IMR-90 (cell line): Measurements from ENCODE around the gene PRKCE. TPM values are rescaled to one million over a fixed set of nuclear protein-coding genes. Genes with fewer than 3 reads are reported as not detected.

Source experiments
- ATAC-seq: fragments of 200-7000 bp; cut with Tn5 transposase; 2 replicates; pipeline ENCODE4 v1.9.1; 2020; ENCODE audit warnings: low read depth, mild to moderate bottlenecking, moderate library complexity
- BruUV-seq: library from RNA; stranded (reverse); fragments of 400-500 nt; replicated peaks from 2 replicates; lab custom pipeline; 2021; lab: Mats Ljungman, UMichigan
- CTCF ChIA-PET: fragments of 300-600 bp; formaldehyde crosslinking; extraction: SDS; loops from one replicate; lab custom pipeline; 2021; ENCODE audit warnings: antibody characterized with exemption; lab: Yijun Ruan, JAX
- POLR2A ChIA-PET: fragments of 300-600 bp; sonication (Branson Sonifier 250); formaldehyde crosslinking; loops from one replicate; lab custom pipeline; 2022; ENCODE audit warnings: antibody characterized with exemption; ENCODE audit not compliant: unreplicated experiment; lab: Charles Lee
- DNase-seq: peaks from one replicate; pipeline ENCODE4 v3.0.0; 2013
- H2AFZ ChIP-seq: replicated peaks from 2 replicates; pipeline ENCODE3; 2013; ENCODE audit warnings: low read length, mild to moderate bottlenecking; ENCODE audit not compliant: poor library complexity
- H2AK5ac ChIP-seq: 2 replicates; pipeline ENCODE4 v1.6.1; 2013; ENCODE audit warnings: low read depth, low read length, inconsistent platforms
- H2AK9ac ChIP-seq: replicated peaks from 2 replicates; pipeline ENCODE3; 2013; ENCODE audit warnings: mild to moderate bottlenecking, low read depth, low read length, moderate library complexity; ENCODE audit not compliant: poor library complexity
- H2BK120ac ChIP-seq: 2 replicates; pipeline ENCODE4 v1.6.1; 2013; ENCODE audit warnings: low read depth, low read length, inconsistent platforms
- H2BK15ac ChIP-seq: 3 replicates; pipeline ENCODE4 v1.6.1; 2013; ENCODE audit warnings: low read depth, low read length, inconsistent platforms
- H2BK20ac ChIP-seq: 2 replicates; pipeline ENCODE4 v1.6.1; 2013; ENCODE audit warnings: low read depth, mild to moderate bottlenecking, inconsistent platforms, low read length, moderate library complexity
- H2BK5ac ChIP-seq: 2 replicates; pipeline ENCODE4 v1.6.1; 2013; ENCODE audit warnings: mild to moderate bottlenecking, low read depth, low read length, inconsistent platforms; ENCODE audit not compliant: poor library complexity, severe bottlenecking
- H3K14ac ChIP-seq: replicated peaks from 2 replicates; pipeline ENCODE4 v1.6.1; 2013; ENCODE audit warnings: low read depth, low read length, inconsistent platforms
- H3K18ac ChIP-seq: 2 replicates; pipeline ENCODE4 v1.6.1; 2013; ENCODE audit warnings: low read depth, low read length, control low read depth
- H3K23ac ChIP-seq: 2 replicates; pipeline ENCODE4 v1.6.1; 2013; ENCODE audit warnings: low read depth, low read length, inconsistent platforms
- H3K27ac ChIP-seq: 2 replicates; pipeline ENCODE4 v1.5.1; 2013; ENCODE audit warnings: mild to moderate bottlenecking, control low read depth, low read length; ENCODE audit not compliant: insufficient read depth
- H3K27me3 ChIP-seq: 2 replicates; pipeline ENCODE4 v1.6.1; 2013; ENCODE audit warnings: low read length; ENCODE audit not compliant: control insufficient read depth, insufficient read depth
- H3K36me3 ChIP-seq: 2 replicates; pipeline ENCODE4 v1.6.1; 2013; ENCODE audit warnings: low read length, mixed read lengths; ENCODE audit not compliant: control insufficient read depth, insufficient read depth
- H3K4ac ChIP-seq: 2 replicates; pipeline ENCODE4 v1.6.1; 2013; ENCODE audit warnings: low read depth, low read length, inconsistent platforms
- H3K4me1 ChIP-seq: 2 replicates; pipeline ENCODE4 v1.6.1; 2013; ENCODE audit warnings: low read length, mixed read lengths; ENCODE audit not compliant: control insufficient read depth, insufficient read depth
- H3K4me2 ChIP-seq: 2 replicates; pipeline ENCODE4 v1.6.1; 2013; ENCODE audit warnings: low read depth, mild to moderate bottlenecking, control low read depth, low read length, moderate library complexity
- H3K4me3 ChIP-seq: 2 replicates; pipeline ENCODE4 v1.5.1; 2013; ENCODE audit warnings: low read depth, mild to moderate bottlenecking, control low read depth, low read length, moderate library complexity; ENCODE audit not compliant: insufficient read depth
- H3K56ac ChIP-seq: 2 replicates; pipeline ENCODE4 v1.6.1; 2013; ENCODE audit warnings: low read length, inconsistent platforms; ENCODE audit not compliant: insufficient read depth; ENCODE audit errors: extremely low read depth
- H3K79me1 ChIP-seq, 2 experiments: 2 replicates each; pipeline ENCODE4 v1.6.1; 2013; ENCODE audit warnings: low read length in 2 of 2, inconsistent platforms in 1 of 2, low read depth in 1 of 2
- H3K9ac ChIP-seq: 2 replicates; pipeline ENCODE4 v1.6.1; 2013; ENCODE audit warnings: low read depth, low read length, control low read depth
- H3K9me1 ChIP-seq: 2 replicates; pipeline ENCODE4 v1.6.1; 2013; ENCODE audit warnings: low read length, inconsistent platforms; ENCODE audit not compliant: insufficient read depth
- H3K9me3 ChIP-seq: 2 replicates; pipeline ENCODE4 v1.6.1; 2013; ENCODE audit warnings: low read length; ENCODE audit not compliant: control insufficient read depth, insufficient read depth
- H4K20me1 ChIP-seq: 2 replicates; pipeline ENCODE4 v1.6.1; 2013; ENCODE audit warnings: low read length, inconsistent platforms; ENCODE audit not compliant: insufficient read depth
- H4K5ac ChIP-seq: 2 replicates; pipeline ENCODE4 v1.6.1; 2013; ENCODE audit warnings: mild to moderate bottlenecking, low read depth, low read length, control low read depth
- H4K8ac ChIP-seq, 2 experiments: 2 replicates each; pipeline ENCODE4 v1.6.1; 2013; ENCODE audit warnings: low read depth in 2 of 2, low read length in 2 of 2, control low read depth in 1 of 2, inconsistent platforms in 1 of 2
- H4K91ac ChIP-seq: 2 replicates; pipeline ENCODE4 v1.6.1; 2013; ENCODE audit warnings: low read depth, low read length, inconsistent platforms; ENCODE audit not compliant: insufficient read depth
- MAFK ChIP-seq: IDR thresholded peaks from 2 replicates; pipeline ENCODE4 v1.6.1; 2012; ENCODE audit warnings: low read depth, low read length, improper control_type of control experiment
- WGBS, 2 experiments: methylation state at CpG; one replicate each; pipeline versions ENCODE4 v1.1.5 to v1.1.7; 2013; ENCODE audit warnings: missing lambda C conversion rate in 2 of 2; ENCODE audit not compliant: insufficient read length in 1 of 2; ENCODE audit errors: extremely low coverage in 2 of 2; 5-methylcytosine and 5-hydroxymethylcytosine counted together
- dilution Hi-C: fragments of 300-500 bp; cut with HindIII; formaldehyde crosslinking; loops from one replicate; pipeline ENCODE4 v1.14.3; 2018; ENCODE audit warnings: low sequenced_read_pairs; ENCODE audit not compliant: unreplicated experiment
- in situ Hi-C: fragments of 300-500 bp; cut with MboI; formaldehyde crosslinking; loops from 3 replicates; pipeline ENCODE4 v1.14.3; 2019; ENCODE audit warnings: low sequenced_read_pairs, inconsistent platforms, mixed read lengths
- intact Hi-C: fragments of 100-400 bp; cut with micrococcal nuclease; formaldehyde crosslinking; loops from 2 replicates; pipeline ENCODE4 v1.10.0; 2022
- polyA plus RNA-seq, 3 experiments: library from polyadenylated mRNA; depleted of rRNA; stranded (reverse); fragments of >200 nt; gene quantifications; 2 replicates each; pipeline ENCODE4 v1.2.3, GENCODE V29; 2012; ENCODE audit warnings: low replicate concordance in 1 of 3
- total RNA-seq: library from RNA; depleted of rRNA; stranded (reverse); fragments of >200 nt; gene quantifications from 2 replicates; pipeline ENCODE4 v1.2.3, GENCODE V29; 2012

Gene PRKCE
- total and polyA plus RNA-seq, 2 of the 4 experiments (the other 2 are of a cell fraction): 8.1 to 32.4 TPM

DNA sequence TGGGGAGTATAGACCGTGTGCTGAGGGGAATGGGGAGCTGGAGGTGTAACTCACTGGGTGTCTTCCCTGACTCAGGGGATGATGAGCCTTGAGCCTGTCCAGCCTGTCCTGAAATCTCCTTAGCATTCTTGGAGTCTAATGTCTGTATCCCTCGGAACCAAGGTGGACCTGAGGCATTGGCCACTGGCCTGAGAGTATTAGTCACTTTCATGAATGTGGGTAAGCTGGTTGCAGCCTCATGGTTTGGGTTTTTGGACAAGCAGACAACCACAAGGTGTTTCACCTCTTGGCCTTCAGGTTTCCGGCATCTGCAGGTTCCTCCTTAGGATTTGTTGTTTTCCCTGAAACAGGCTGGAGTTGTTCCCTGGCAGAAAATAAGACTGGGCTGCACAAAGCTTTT lies 63.2 kb downstream of the PRKCE start:
- Histone ChIP-seq H4K5ac (no peak overlapping the region), H3K23ac (no peak overlapping the region), H3K9me3 (no peaks in the 10 kb centered on the region), H3K27me3 (no peaks in the 10 kb centered on the region), H2BK5ac (no peak overlapping the region), H3K4me2 (no peak overlapping the region), H4K20me1 (peaks cover 11% of the 10 kb centered on the region; the same call in 1 of the 2 replicates), H3K14ac (no peak overlapping the region), H4K8ac (no peak overlapping the region), H3K9me1 (peaks cover 11% of the 10 kb centered on the region), H2AK5ac (no peak overlapping the region), H3K18ac (no peak overlapping the region), H3K9ac (no peak overlapping the region), H3K27ac (no peak overlapping the region), H2BK15ac (no peak overlapping the region), H3K4me1 (no peaks in the 10 kb centered on the region), H2BK20ac (no peak overlapping the region), H3K56ac (no peak overlapping the region), H3K4me3 (no peak overlapping the region), H2AK9ac (no peak overlapping the region), H4K91ac (no peak overlapping the region), H2BK120ac (no peak overlapping the region), H3K79me1 (peaks cover 0 to 22% of the 10 kb centered on the region in 2 experiments; a peak in 3 of 4 replicates), H3K4ac (no peak overlapping the region), H3K36me3 (no peaks in the 10 kb centered on the region), H2AFZ (no peak overlapping the region)
- POLR2A ChIA-PET: no interaction called here
- in situ Hi-C loops: no loop called here
- DNase-seq (no peak), ATAC-seq (no peak)
- no TSS peak for BruUV-seq
- 80% methylated on average over 1 of the region's 3 CpGs; no CpG with 5 or more reads in 1 of the 2 experiments for WGBS, 2 experiments
- intact Hi-C loops: no loop called here
- CTCF ChIA-PET: no interaction called here
- dilution Hi-C loops: no loop called here
- TF ChIP-seq MAFK: no peak
